CD8-positive, alpha-beta memory T cell (primary cell): ENCODE measurements around the gene MFNG. TPM values are rescaled to one million over a fixed set of nuclear protein-coding genes. Genes with fewer than 3 reads are reported as not detected.

Experiments used
- CTCF ChIA-PET: fragments of 350-600 bp; sonication (Branson Sonifier 250); formaldehyde crosslinking; loops from one replicate; lab custom pipeline; 2021; ENCODE audit warnings: antibody characterized with exemption; lab: Charles Lee
- POLR2A ChIA-PET: fragments of 350-600 bp; sonication (Branson Sonifier 250); formaldehyde crosslinking; loops from one replicate; lab custom pipeline; 2021; ENCODE audit warnings: antibody characterized with exemption; lab: Charles Lee
- DNase-seq, 5 donors: peaks; one replicate each; pipeline versions ENCODE4 v3.0.0 to v3.0.0-alpha.2; 2020 to 2022; ENCODE audit warnings: mixed read lengths in 1 of 5
- H3K27ac ChIP-seq: one replicate; pipeline ENCODE4 v1.7.0; 2013; ENCODE audit warnings: low read depth, mild to moderate bottlenecking, low read length, moderate library complexity
- H3K27me3 ChIP-seq: 2 replicates; pipeline ENCODE4 v1.7.0; 2013; ENCODE audit warnings: low read length, mild to moderate bottlenecking; ENCODE audit not compliant: insufficient read depth, poor library complexity, severe bottlenecking
- H3K36me3 ChIP-seq: 2 replicates; pipeline ENCODE4 v1.7.0; 2013; ENCODE audit warnings: mild to moderate bottlenecking, low read length, moderate library complexity; ENCODE audit not compliant: insufficient read depth
- H3K4me1 ChIP-seq: 2 replicates; pipeline ENCODE4 v1.7.0; 2013; ENCODE audit warnings: mild to moderate bottlenecking, low read length, moderate library complexity; ENCODE audit not compliant: insufficient read depth
- H3K4me3 ChIP-seq: 2 replicates; pipeline ENCODE4 v1.7.0; 2013; ENCODE audit warnings: mild to moderate bottlenecking, low read length
- H3K9me3 ChIP-seq: 2 replicates; pipeline ENCODE4 v1.7.0; 2013; ENCODE audit warnings: mild to moderate bottlenecking, low read length
- H3K27ac Mint-ChIP-seq, 8 donors: one replicate each; pipeline ENCODE4 v1.8.0; 2020 to 2021; ENCODE audit warnings: mixed read lengths in 8 of 8, mild to moderate bottlenecking in 6 of 8, inconsistent platforms in 3 of 8, moderate library complexity in 3 of 8
- H3K27me3 Mint-ChIP-seq, 2 donors: one replicate each; pipeline ENCODE4 v1.8.0; 2020 to 2021; ENCODE audit warnings: mixed read lengths in 2 of 2, mild to moderate bottlenecking in 1 of 2, moderate library complexity in 1 of 2
- H3K36me3 Mint-ChIP-seq, 3 donors: one replicate each; pipeline ENCODE4 v1.8.0; 2020 to 2021; ENCODE audit warnings: mixed read lengths in 3 of 3, inconsistent platforms in 1 of 3, mild to moderate bottlenecking in 1 of 3
- H3K4me1 Mint-ChIP-seq, 3 donors: one replicate each; pipeline ENCODE4 v1.8.0; 2020 to 2021; ENCODE audit warnings: mixed read lengths in 3 of 3, inconsistent platforms in 1 of 3, mild to moderate bottlenecking in 1 of 3
- H3K4me3 Mint-ChIP-seq, 7 donors: one replicate each; pipeline ENCODE4 v1.8.0; 2020 to 2021; ENCODE audit warnings: mixed read lengths in 7 of 7, mild to moderate bottlenecking in 6 of 7, moderate library complexity in 4 of 7, inconsistent platforms in 2 of 7
- H3K9me3 Mint-ChIP-seq, 5 donors: one replicate each; pipeline ENCODE4 v1.8.0; 2020 to 2022; ENCODE audit warnings: mixed read lengths in 5 of 5, mild to moderate bottlenecking in 3 of 5, moderate library complexity in 2 of 5, inconsistent platforms in 1 of 5
- polyA plus RNA-seq: library from polyadenylated mRNA; unstranded; fragments of 300-500 nt; fragmentation: Illumina TruSeq; gene quantifications from one replicate; pipeline ENCODE4 v1.2.3, GENCODE V29; 2021
- total RNA-seq, 2 experiments: library from RNA; stranded (reverse); gene quantifications; one replicate each; pipeline ENCODE4 v1.2.3, GENCODE V29; 2021

The MFNG gene
- total and polyA plus RNA-seq, 3 experiments from 2014 or later: 162 to 323 (median 171) TPM

GRCh38 chr22:37448516-37449127 lies 37.6 kb downstream of the MFNG start:
- Mint-ChIP-seq H3K9me3 (no peaks in the 10 kb centered on the region), H3K27ac (no peak overlapping the region), H3K4me1 (no peaks in the 10 kb centered on the region), H3K36me3 (no peaks in the 10 kb centered on the region), H3K27me3 (no peaks in the 10 kb centered on the region), H3K4me3 (no peak overlapping the region)
- Histone ChIP-seq H3K9me3 (no peaks in the 10 kb centered on the region), H3K36me3 (no peaks in the 10 kb centered on the region), H3K27ac (no peak overlapping the region), H3K4me3 (no peak overlapping the region), H3K4me1 (no peaks in the 10 kb centered on the region), H3K27me3 (no peaks in the 10 kb centered on the region)
- ChIA-PET POLR2A (no interaction called here), CTCF (interaction anchor here (1.2 to 1.9 kb wide), 2 partner anchors 188 to 249 kb away, joined by 4 to 5 read pairs; no protein-coding TSS in a partner anchor)
- DNase-seq: no peak

DNA sequence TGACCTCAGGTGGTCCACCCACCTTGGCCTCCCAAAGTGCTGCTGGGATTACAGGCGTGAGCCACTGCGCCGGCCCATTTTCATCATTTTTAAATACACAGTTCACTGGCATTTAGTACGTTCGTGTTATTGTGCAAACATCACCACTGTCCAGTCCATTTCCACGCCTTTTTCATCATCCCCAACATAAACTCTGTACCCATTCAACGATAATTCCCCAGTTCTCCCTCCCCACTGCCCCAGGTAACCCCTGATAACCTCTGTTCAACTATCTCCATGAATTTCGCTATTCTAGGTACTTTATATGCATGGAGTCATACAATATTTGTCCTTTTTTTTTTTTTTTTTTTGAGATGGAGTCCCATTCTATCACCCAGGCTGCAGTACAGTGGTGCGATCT lies 40.7 kb downstream of the MFNG start:
- Histone ChIP-seq H3K4me1 (no peaks in the 10 kb centered on the region), H3K9me3 (no peaks in the 10 kb centered on the region), H3K27ac (no peak overlapping the region), H3K4me3 (no peak overlapping the region), H3K27me3 (no peaks in the 10 kb centered on the region), H3K36me3 (no peaks in the 10 kb centered on the region)
- Mint-ChIP-seq H3K4me1 (no peaks in the 10 kb centered on the region), H3K4me3 (no peak overlapping the region), H3K9me3 (peaks cover 0 to 3% (median 0%) of the 10 kb centered on the region in 5 donors), H3K36me3 (peaks cover 0 to 3% (median 2%) of the 10 kb centered on the region in 3 donors), H3K27ac (no peak overlapping the region), H3K27me3 (peaks cover 0 to 6% of the 10 kb centered on the region in 2 donors)
- DNase-seq: no peak
- ChIA-PET CTCF (no interaction called here), POLR2A (no interaction called here)

DNA sequence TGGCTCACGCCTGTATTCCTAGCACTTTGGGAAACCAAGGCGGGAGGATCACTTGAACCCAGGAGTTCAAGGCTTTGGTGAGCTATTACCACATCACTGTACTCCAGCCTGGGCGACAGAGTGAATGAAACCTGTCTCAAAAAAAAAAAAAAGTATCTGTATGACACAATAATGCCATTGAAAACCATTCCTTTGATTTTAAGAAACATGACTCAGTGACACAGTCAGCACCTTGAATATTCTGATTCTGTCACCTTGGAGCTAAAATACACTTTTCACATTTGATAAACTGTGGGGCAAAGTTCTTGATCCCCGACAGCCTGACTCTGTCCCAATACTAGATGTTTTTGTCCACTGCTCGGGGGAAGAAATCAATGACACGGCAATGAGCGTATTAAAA lies 42.2 kb downstream of the MFNG start:
- Histone ChIP-seq H3K27me3 (no peaks in the 10 kb centered on the region), H3K4me3 (no peak overlapping the region), H3K36me3 (no peaks in the 10 kb centered on the region), H3K9me3 (no peaks in the 10 kb centered on the region), H3K27ac (no peak overlapping the region), H3K4me1 (no peaks in the 10 kb centered on the region)
- H3K4me3 Mint-ChIP-seq: no peak overlapping the region
- POLR2A ChIA-PET: interaction anchor here (0.7 kb wide), 1 partner anchor 13 kb away, joined by 4 read pairs; no protein-coding TSS in a partner anchor
- peaks cover 0 to 3% (median 0%) of the 10 kb centered on the region in 5 donors for H3K9me3 Mint-ChIP-seq
- CTCF ChIA-PET: no interaction called here
- peaks cover 0 to 9% (median 2%) of the 10 kb centered on the region in 3 donors for H3K36me3 Mint-ChIP-seq
- H3K4me1 Mint-ChIP-seq: no peaks in the 10 kb centered on the region
- no peak overlapping the region for H3K27ac Mint-ChIP-seq
- H3K27me3 Mint-ChIP-seq: peaks cover 5 to 11% of the 10 kb centered on the region in 2 donors
- no peak for DNase-seq

DNA sequence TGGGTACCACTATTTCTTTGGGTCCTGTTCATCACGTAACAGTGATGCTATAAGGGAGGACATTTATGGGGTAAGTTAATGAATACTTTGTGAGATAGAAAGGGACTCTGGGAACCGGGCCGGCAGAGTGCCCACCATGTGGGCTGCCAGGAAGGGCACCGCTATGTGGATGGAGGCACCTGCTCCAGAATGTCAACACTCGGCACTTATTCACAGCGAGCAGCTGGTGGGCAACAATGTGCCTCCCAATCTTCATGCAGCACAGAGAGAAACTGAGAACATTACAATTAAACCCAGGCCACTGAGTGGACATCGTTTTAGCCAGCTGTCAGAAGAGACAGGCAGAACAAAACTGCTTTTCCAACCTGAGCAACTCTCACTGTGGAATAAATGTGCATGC lies 43.1 kb downstream of the MFNG start:
- H3K4me1 ChIP-seq: no peaks in the 10 kb centered on the region
- ChIA-PET CTCF (no interaction called here), POLR2A (no interaction called here)
- H3K4me3 Mint-ChIP-seq: no peak overlapping the region
- no peaks in the 10 kb centered on the region for H3K27me3 ChIP-seq
- no peak overlapping the region for H3K4me3 ChIP-seq
- no peaks in the 10 kb centered on the region for H3K9me3 ChIP-seq
- H3K27me3 Mint-ChIP-seq: peaks cover 5 to 11% of the 10 kb centered on the region in 2 donors
- peak overlapping the region in 1 of 8 donors; percentile 22 for H3K27ac Mint-ChIP-seq
- H3K36me3 ChIP-seq: no peaks in the 10 kb centered on the region
- H3K36me3 Mint-ChIP-seq: peaks cover 0 to 10% (median 2%) of the 10 kb centered on the region in 3 donors
- DNase-seq: no peak
- H3K4me1 Mint-ChIP-seq: no peaks in the 10 kb centered on the region
- no peak overlapping the region for H3K27ac ChIP-seq
- peaks cover 0 to 3% (median 0%) of the 10 kb centered on the region in 5 donors for H3K9me3 Mint-ChIP-seq

GRCh38 chr22:37442537-37442936 lies 43.6 kb downstream of the MFNG start:
- DNase-seq: no peak
- H3K27me3 Mint-ChIP-seq: peaks cover 5 to 11% of the 10 kb centered on the region in 2 donors
- CTCF ChIA-PET: no interaction called here
- Histone ChIP-seq H3K27ac (no peak overlapping the region), H3K4me1 (no peaks in the 10 kb centered on the region), H3K27me3 (no peaks in the 10 kb centered on the region), H3K36me3 (no peaks in the 10 kb centered on the region), H3K9me3 (no peaks in the 10 kb centered on the region), H3K4me3 (no peak overlapping the region)
- peaks cover 0 to 3% (median 0%) of the 10 kb centered on the region in 5 donors for H3K9me3 Mint-ChIP-seq
- H3K36me3 Mint-ChIP-seq: peaks cover 0 to 10% (median 2%) of the 10 kb centered on the region in 3 donors
- POLR2A ChIA-PET: no interaction called here
- peak overlapping the region in 1 of 8 donors; percentile 12 for H3K27ac Mint-ChIP-seq
- no peak overlapping the region for H3K4me3 Mint-ChIP-seq
- H3K4me1 Mint-ChIP-seq: no peaks in the 10 kb centered on the region

GRCh38 chr22:37442135-37442534 lies 44.0 kb downstream of the MFNG start:
- Histone ChIP-seq H3K4me3 (no peak overlapping the region), H3K36me3 (no peaks in the 10 kb centered on the region), H3K9me3 (no peaks in the 10 kb centered on the region), H3K4me1 (no peaks in the 10 kb centered on the region), H3K27ac (no peak overlapping the region), H3K27me3 (no peaks in the 10 kb centered on the region)
- H3K9me3 Mint-ChIP-seq: peaks cover 0 to 3% (median 0%) of the 10 kb centered on the region in 5 donors
- H3K4me3 Mint-ChIP-seq: no peak overlapping the region
- no peak overlapping the region for H3K27ac Mint-ChIP-seq
- peaks cover 5 to 13% of the 10 kb centered on the region in 2 donors for H3K27me3 Mint-ChIP-seq
- no peak for DNase-seq
- H3K4me1 Mint-ChIP-seq: no peaks in the 10 kb centered on the region
- POLR2A ChIA-PET: no interaction called here
- CTCF ChIA-PET: no interaction called here
- peaks cover 0 to 10% (median 2%) of the 10 kb centered on the region in 3 donors for H3K36me3 Mint-ChIP-seq

DNA sequence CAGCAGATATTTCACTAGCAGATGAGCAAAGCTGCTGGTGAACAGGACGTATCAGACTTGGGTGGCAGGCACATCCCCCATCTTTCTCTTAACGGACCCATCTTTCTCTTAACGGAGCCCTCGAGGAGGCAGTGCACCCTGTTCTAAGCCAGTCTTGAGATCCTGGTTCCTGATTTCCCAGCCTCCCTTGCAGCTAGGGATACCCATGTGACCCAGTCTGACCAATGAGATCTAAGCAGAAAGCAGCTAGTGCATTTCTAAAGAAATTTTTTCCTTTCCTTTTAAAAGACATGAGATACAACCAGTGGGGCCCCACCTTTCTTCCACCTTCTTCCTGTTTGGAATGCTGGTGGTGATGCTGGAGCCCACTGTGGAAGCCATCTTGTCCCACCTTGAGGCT lies 45.3 kb downstream of the MFNG start:
- Histone ChIP-seq H3K4me3 (no peak overlapping the region), H3K4me1 (no peaks in the 10 kb centered on the region), H3K27ac (no peak overlapping the region), H3K9me3 (no peaks in the 10 kb centered on the region), H3K36me3 (no peaks in the 10 kb centered on the region), H3K27me3 (no peaks in the 10 kb centered on the region)
- ChIA-PET POLR2A (no interaction called here), CTCF (interaction anchor here (1.2 kb wide), 1 partner anchor 124 kb away, joined by 3 read pairs; no protein-coding TSS in a partner anchor)
- DNase-seq: no peak
- no peak overlapping the region for H3K4me3 Mint-ChIP-seq
- H3K27ac Mint-ChIP-seq: no peak overlapping the region
- H3K27me3 Mint-ChIP-seq: peaks cover 5 to 15% of the 10 kb centered on the region in 2 donors
- peaks cover 0 to 3% (median 0%) of the 10 kb centered on the region in 5 donors for H3K9me3 Mint-ChIP-seq
- no peaks in the 10 kb centered on the region for H3K4me1 Mint-ChIP-seq
- peaks cover 0 to 10% (median 2%) of the 10 kb centered on the region in 3 donors for H3K36me3 Mint-ChIP-seq

GRCh38 chr22:37439347-37439746 lies 46.8 kb downstream of the MFNG start:
- no peaks in the 10 kb centered on the region for H3K9me3 ChIP-seq

More at GRCh38 chr22:37439347-37439746, 46.8 kb downstream of the MFNG start:
- Mint-ChIP-seq H3K4me1 (no peaks in the 10 kb centered on the region), H3K36me3 (peaks cover 0 to 10% (median 2%) of the 10 kb centered on the region in 3 donors), H3K27ac (peak overlapping the region in 1 of 8 donors; percentile 2), H3K9me3 (peaks cover 0 to 3% (median 0%) of the 10 kb centered on the region in 5 donors), H3K4me3 (no peak overlapping the region), H3K27me3 (peaks cover 11 to 17% of the 10 kb centered on the region in 2 donors)
- H3K27ac ChIP-seq: no peak overlapping the region
- H3K27me3 ChIP-seq: no peaks in the 10 kb centered on the region
- POLR2A ChIA-PET: no interaction called here
- H3K4me1 ChIP-seq: no peaks in the 10 kb centered on the region
- no peak overlapping the region for H3K4me3 ChIP-seq
- DNase-seq: no peak
- CTCF ChIA-PET: no interaction called here
- H3K36me3 ChIP-seq: no peaks in the 10 kb centered on the region
